HPDE6-E6E7 (cell line): ENCODE results near the gene MYO7A.

Experiments used
- DNase-seq: peaks from one replicate; pipeline ENCODE4 v3.0.0; 2011; ENCODE audit warnings: missing footprints; ENCODE audit errors: extremely low spot score

The MYO7A gene

GRCh38 chr11:77165066-77165465 lies 37.0 kb downstream of the MYO7A start:
- DNase-seq = no peak

GRCh38 chr11:77166021-77166420 lies 38.0 kb downstream of the MYO7A start:
- no peak for DNase-seq

GRCh38 chr11:77167111-77167626 lies 39.1 kb downstream of the MYO7A start:
- DNase-seq = no peak

- no peak for DNase-seq
Measured at GRCh38 chr11:77167791-77168190, 39.7 kb downstream of the MYO7A start.

- no peak for DNase-seq
Measured at GRCh38 chr11:77170107-77170506, 42.1 kb downstream of the MYO7A start.

GRCh38 chr11:77171254-77171653 lies 43.2 kb downstream of the MYO7A start:
- no peak for DNase-seq

GRCh38 chr11:77171885-77172665 lies 44.0 kb downstream of the MYO7A start:
- DNase-seq = no peak

- DNase-seq = no peak
Measured at GRCh38 chr11:77172666-77172982, 44.6 kb downstream of the MYO7A start.

- DNase-seq = no peak
Measured at GRCh38 chr11:77173494-77173893, 45.4 kb downstream of the MYO7A start.

GRCh38 chr11:77174559-77174958 lies 46.5 kb downstream of the MYO7A start:
- DNase-seq = no peak

- DNase-seq = no peak
Measured at GRCh38 chr11:77175021-77175842, 47.2 kb downstream of the MYO7A start.

- DNase-seq = no peak
Measured at GRCh38 chr11:77175869-77176539, 48.0 kb downstream of the MYO7A start.

GRCh38 chr11:77176996-77177395 lies 49.0 kb downstream of the MYO7A start:
- DNase-seq = no peak

- DNase-seq = no peak
Measured at GRCh38 chr11:77178150-77178549, 50.1 kb downstream of the MYO7A start.

GRCh38 chr11:77179048-77179447 lies 51.0 kb downstream of the MYO7A start:
- no peak for DNase-seq

GRCh38 chr11:77179681-77180080 lies 51.6 kb downstream of the MYO7A start:
- no peak for DNase-seq

GRCh38 chr11:77180346-77180745 lies 52.3 kb downstream of the MYO7A start:
- no peak for DNase-seq

- DNase-seq = no peak
Measured at GRCh38 chr11:77181226-77181625, 53.2 kb downstream of the MYO7A start.

GRCh38 chr11:77181799-77182541 lies 53.9 kb downstream of the MYO7A start:
- DNase-seq = no peak

- DNase-seq = no peak
Measured at GRCh38 chr11:77182542-77183430, 54.7 kb downstream of the MYO7A start.
